Measurements from ENCODE around the gene ENPP6.

- TF ChIP-seq TSHZ1 (tag by site-specific recombination; IDR thresholded peaks at IDR 0.05; ENCODE audit: borderline replicate concordance) (no peak), ATF2 (tag by site-specific recombination; IDR thresholded peaks at IDR 0.05; ENCODE audit: low read depth) (no peak)
Measured at GRCh38 chr4:184059099-184059498, 158.6 kb downstream of the ENPP6 start.

All from HEK293 (cell line).